Stimulated activated CD4-positive, alpha-beta T cell treated with anti-CD3 and anti-CD28 coated beads, TNF-alpha, amount 100 ng/mL, for 4 hours (primary cell): Measurements from ENCODE around the gene OR2A42.
"Not testable (repeated sequence)": the region's sequence is repeated elsewhere in the genome, so short reads cannot be mapped to it uniquely, and the experiment has no call there.

Experiments used
- DNase-seq, 3 experiments: peaks; one replicate each; pipeline ENCODE4 v3.0.0-alpha.2; 2020; ENCODE audit warnings: low read depth in 3 of 3

OR2A42 gene, protein sequence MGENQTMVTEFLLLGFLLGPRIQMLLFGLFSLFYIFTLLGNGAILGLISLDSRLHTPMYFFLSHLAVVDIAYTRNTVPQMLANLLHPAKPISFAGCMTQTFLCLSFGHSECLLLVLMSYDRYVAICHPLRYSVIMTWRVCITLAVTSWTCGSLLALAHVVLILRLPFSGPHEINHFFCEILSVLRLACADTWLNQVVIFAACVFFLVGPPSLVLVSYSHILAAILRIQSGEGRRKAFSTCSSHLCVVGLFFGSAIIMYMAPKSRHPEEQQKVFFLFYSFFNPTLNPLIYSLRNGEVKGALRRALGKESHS

DNA sequence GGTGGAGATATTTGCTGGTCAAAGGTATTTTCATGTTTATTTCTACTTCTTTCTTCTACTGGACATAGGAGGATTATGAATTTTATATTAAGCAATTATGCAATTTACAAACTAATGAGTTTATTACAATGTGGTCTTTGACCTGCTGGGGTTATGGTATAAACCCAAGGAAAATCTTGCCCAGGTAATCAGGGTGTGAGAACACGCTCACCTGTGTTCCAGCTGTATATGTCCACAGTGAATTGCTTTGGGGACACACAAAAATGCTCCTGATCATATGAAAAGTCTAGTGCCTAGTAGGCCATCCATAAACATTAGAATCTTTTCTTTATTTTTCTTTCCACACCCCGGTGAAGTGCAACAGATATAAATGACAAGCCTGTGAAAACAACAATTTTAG lies at the start of gene OR2A42:
Gene OR2A42 (minus strand): TSS at position 241 of the 400 bp plus-strand sequence. CDS start 6,762 bp downstream, outside the sequence.
- not testable (repeated sequence) for DNase-seq

DNA sequence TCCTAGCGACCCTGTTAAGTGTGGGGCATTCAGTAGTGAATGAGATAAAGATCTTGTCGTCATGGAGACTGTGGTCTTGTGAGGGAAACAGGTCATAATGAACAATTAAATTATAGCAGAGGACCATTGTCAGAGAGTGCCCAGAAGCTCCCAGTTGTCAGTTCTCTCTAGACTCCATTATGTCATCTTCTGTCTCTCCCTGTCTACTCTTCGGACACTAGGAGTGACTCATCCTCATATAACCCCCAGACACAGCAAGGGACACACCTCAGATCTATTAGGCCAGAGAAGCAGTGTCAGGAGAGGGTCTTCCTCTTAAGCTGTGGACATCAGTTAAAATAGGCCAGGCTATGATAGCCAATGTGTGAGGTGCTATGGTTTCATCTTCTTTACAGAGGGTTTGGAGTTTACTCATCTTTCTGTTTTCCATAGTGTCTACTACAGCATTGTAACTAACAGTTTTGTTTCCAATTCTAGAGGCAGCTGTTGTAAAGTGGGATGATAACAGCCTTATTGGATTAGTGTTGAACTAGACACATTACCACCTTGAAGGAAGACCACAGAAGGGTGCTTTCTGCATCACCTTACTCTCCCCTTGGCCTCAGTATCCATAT lies 47.9 kb upstream of the OR2A42 start:
- DNase-seq = not testable (repeated sequence)

DNA sequence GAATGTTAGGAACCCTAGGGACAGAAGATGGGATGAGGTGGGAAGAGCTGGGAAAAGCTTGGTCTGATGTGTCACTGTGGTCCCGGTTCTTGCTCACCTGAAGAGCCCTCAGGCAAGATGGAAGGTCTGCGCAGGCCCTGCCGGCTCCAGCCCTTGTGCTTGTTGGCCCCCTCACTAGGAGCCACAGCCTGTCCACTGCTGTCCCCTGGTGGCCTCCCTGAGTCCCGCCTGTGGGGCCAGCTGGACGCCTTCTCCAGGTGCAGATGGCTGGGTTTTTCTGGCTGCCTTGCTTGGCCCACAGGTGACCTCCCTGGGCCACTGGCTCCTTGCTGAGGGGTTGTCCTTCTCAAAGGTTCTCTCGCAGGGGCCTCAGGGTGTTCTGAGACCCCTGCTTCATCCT lies 44.3 kb upstream of the OR2A42 start:
- not testable (repeated sequence) for DNase-seq

DNA sequence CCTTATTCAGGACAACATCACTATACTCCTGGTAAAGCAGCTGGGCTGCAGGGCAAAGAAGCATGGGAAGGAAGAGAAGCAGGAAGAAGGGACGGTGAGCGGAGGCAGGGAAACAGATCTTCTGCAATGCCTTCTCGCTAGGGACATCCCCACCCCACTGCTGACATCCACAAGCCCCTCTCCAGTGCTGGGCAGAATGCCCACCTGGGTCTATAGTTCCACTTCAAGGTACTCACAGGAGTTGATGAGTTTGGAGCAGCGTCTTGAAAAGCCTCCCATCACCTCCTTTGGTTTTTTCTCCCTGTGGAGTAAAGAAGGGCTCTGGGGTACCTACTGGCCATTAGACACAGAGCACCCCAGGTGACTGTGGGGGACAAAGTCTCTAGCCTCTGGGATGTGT lies 43.1 kb upstream of the OR2A42 start:
- DNase-seq = not testable (repeated sequence)

DNA sequence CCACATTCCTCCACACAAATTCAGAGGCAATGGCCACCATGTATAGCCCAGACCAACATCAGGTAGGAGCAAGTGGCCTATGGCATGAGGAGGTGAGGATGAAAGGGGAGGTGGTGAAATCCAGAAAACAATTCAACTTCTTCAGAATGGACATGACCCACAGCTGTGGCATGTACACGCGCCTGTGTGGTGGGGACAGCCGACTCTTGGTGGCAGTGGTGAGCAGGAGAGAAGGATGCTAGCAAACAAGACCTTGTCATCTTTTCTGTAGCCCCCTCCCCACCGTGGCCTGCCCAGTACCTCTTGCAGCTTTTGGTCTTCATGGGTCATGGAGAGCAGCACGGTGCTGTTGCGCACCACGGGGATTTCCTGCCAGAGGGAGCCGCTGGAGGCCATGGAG lies 42.6 kb upstream of the OR2A42 start:
- DNase-seq = not testable (repeated sequence)

DNA sequence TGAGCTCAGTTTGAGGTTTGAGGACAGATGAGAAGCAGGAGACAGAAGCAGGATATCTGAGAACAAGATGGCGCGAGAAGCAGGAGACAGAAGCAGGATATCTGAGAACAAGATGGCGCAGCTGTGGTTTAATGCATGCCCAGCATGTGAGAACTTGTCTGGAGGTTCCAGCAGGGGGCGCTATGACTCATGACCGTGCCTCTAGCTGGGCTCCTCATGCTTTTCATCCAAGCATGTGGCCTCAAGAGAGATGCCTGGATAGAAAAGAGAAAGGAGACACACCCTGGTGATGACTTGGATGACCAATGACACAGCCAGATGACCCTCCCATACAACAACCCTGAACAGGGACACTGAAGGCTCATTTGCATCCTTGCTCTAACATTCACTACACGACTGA lies 40.6 kb upstream of the OR2A42 start:
- DNase-seq = not testable (repeated sequence)

DNA sequence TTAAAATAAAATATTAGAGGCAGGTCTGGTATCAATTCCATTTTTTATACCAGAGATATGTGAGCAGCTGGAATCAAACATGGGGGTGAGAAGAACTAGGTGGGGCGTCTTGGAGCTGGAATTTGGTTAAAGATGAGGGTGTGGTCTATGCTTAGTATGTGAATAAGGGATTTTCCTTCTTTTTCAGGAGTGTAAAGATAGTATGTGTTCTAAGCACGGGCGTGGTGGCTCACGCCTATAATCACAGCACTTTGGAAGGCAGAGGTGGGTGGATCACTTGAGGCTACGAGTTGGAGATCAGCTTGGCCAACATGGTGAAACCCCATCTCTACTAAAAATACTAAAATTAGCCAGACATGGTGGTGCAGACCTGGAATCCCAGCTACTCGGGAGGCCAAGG lies 35.9 kb upstream of the OR2A42 start:
- DNase-seq = not testable (repeated sequence)

DNA sequence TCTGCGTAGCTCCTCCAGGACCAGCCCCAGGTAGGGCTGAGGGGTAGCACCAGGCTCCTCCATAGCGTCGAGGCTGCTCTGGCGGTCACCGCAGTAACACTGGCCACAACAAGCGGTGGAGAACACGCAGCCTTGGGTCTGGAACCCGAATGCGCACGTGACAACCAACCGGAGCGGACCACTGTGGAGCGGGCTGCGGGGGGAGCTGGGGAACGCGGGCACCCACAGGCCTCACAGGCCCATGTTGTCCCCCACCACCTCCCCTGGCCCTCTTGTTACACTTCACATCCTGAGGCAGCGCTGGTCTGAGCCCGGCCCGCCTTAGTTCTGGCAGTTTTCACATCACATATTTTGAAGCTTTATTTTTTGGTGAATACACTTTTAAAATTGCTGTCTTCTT lies 29.8 kb upstream of the OR2A42 start, which contains the start of gene CTAGE8:
Gene CTAGE8 (minus strand): TSS at position 101 of the 400 bp plus-strand sequence. CDS start 38 bp downstream, at position 63.
- DNase-seq = not testable (repeated sequence)

DNA sequence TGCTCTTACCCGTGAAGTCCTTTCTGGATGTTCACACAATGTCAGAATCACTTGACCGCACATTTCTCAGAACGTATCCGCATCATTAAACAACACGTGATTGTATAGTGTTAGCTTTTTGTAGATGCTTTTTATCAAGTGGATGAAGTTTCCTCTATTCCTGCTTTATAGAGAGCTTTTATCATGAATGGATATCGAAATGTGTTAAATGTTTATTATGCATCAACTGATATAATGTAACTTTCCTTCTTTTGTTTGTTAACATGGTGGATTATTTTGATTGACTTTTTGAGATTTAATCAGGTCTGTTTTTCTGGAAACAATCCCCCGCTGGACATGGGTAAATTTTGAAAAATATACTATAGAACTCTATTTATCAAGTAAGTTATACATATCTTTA lies 25.3 kb upstream of the OR2A42 start, which contains the start of gene OR2A7:
Gene OR2A7 (minus strand): TSS at position 101 of the 400 bp plus-strand sequence. CDS start 5,164 bp downstream, outside the sequence.
- not testable (repeated sequence) for DNase-seq

DNA sequence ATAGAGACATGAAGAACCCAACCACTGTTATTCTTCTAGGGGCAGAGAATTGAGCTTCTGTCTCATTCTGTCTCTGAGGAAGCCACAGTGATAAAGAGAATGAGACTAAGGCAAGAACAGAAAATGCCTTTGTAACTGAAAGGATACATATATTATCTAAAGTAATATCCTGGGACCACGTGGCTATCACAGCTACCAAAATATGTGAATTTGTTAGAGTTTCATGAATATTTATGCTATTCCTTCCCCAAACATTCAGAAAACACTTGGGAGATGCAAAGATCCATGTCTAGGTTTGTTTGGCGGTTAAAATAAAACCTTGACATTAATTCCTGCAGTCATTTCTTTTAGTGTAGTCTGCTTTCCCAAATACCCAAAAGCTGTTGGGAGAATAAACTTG lies 22.7 kb upstream of the OR2A42 start:
- DNase-seq = not testable (repeated sequence)

DNA sequence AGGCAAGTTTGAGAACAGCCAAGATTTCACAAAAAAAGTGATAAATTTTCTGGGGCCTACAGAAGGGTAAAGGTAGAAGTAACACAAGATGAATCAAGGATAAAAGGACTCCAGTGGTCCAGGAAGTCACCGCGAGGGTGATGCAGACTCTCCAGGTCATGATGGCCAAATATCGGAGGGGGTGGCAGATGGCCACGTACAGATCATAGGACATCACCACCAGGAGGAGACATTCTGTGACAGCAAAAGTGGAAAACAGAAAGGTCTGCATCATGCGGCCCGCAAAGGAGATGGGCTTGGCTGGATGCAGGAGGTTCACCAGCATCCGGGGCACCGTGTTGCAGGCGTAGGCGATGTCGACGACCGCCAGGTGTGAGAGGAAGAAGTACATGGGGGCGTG lies 19.7 kb upstream of the OR2A42 start:
- DNase-seq = not testable (repeated sequence)

DNA sequence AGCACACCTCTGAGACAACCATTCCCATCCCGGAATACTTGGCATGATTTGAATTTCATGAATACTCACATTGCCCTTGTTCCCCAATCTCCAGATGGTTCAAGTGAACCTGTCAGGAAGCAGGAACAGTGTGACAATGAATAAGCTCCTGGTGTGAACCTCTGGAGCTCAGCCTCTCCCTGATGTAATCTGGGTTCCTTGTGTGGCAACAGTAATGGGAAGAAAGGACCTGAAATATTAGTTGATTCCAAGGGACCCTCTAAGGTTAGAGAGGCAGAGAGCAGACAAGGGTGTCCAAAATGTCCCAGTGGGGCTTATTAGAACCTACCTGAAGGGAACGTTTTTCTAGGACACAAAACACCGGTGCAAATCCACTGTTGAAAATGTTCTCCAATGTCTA lies 16.7 kb upstream of the OR2A42 start:
- DNase-seq = no peak

DNA sequence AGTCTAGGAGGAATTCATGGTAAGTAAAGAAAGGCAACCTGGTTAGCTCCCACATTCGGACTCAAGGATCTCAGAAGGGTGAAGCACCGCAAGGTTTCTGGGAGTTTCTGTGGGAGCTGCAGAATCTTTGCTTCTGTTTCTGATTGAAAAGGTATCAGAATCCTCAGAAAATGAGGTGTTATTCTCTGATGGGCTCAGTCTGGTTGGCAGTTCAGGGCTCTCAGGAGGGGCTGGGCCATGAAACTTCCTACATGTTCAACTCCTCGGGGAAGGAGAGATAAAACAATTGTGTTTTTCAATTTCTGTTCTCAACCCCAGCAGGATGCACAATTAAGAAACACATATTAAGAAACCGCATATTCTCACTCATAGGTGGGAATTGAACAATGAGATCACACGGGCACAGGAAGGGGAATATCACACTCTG lies 16.1 kb upstream of the OR2A42 start:
- DNase-seq = no peak

DNA sequence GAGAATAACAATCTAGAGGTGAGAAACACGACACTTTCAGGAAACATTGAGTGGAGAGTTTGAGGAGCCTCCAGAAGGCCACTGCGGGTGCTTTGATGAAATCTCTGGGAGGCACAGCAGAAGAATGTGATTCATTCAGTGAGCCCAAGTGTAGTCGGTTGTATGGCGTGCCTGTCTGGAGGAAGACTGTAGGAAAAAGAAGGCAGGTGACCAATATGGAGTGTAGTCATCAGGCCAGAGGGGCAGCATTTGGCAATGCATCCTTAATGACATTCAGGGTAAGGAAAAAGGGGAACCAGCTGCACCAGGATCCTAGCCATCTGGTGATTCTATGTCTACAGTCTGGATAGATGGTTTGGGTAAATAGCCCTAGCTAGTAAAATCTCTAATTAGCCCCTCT lies 12.9 kb upstream of the OR2A42 start:
- DNase-seq = not testable (repeated sequence)

DNA sequence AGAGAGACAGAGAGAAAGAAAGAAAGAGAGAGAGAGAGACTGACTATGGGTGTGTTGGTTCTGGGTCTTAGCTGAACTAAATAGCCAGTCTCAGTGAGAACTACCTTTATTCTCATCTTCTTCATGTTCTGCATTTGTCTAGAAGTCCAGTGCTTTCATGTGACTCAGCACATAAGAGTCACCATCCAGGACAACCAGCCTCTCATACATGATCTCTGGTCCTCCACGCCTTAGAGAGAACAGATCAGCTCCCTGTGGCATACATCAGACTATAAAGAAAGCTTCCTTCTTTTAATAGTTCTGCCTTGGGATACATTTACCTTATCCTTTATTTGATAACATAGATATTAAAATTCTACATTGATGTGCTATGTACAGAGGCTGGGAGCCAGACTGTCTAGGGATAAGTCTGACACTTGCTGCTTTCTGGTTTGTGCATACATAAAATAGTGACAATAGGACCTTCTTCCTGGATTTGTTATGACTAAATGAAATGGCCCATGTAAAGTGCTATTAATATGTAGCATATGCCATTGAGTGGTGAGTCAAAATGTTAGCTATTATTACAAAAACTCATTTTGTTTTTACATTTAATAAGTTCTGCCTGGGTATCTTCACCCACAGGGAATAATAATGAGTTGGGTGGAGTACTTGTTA lies 8.4 kb upstream of the OR2A42 start:
- DNase-seq = not testable (repeated sequence)

DNA sequence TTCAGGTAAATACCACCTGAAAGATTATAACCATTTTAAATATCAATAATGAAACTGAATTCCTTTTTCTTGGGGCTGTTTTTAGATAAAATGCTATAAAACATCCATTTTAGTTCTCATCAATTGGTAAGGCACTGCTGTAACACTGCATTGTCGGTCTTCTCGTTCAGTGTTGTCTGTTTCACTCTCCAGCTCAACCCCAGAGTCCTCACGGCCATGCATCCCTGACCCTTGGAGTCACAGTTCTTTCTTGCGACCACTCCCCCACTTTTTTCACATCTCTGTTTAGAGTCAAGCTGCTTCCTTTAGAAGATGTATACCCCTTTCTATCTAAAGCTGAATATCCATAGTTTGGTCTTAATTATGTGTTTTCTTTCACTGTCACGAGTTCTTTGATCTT lies 7.6 kb upstream of the OR2A42 start:
- not testable (repeated sequence) for DNase-seq

DNA sequence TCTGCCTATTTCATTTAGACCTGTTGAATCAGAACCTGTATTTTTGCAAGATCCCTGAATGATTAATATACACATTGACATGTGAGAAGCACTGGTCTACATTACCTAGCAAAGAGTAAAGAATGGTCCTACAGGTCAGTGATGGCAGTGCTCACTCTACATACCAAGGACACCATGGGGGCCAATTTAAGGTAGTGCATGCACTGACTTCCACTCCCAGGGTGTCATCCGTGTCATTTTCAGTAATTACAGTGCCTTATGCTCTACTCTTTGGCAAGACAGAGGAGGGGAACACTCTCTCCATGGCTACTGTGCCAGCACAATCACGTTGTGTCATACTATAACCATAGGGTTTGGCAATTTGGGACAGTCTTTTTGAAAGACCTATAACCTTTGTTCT lies 6.0 kb upstream of the OR2A42 start:
- not testable (repeated sequence) for DNase-seq

DNA sequence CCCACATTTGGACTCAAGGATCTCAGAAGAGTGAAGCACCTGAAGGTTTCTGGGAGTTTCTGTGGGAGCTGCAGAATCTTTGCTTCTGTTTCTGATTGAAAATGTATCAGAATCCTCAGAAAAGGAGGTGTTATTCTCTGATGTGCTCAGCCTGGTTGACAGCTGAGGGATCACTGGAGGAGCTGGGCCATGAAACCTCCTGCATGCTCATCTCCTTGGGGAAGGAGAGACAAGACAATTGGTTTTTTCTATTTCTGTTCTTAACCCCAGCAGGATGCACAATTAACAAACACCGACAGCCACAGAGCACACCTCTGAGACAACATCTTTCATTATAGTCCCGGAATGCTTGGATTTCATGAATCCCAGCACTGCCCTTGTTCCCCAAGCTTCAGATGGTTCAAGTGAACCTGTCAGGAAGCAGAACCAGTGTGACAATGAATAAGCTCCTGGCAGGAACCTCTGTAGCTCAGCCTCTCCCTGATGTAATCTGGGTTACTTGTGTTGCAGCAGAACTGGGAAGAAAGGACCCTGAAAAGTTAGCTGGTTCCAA lies 799 bp downstream of the OR2A42 start:
- DNase-seq = not testable (repeated sequence)

DNA sequence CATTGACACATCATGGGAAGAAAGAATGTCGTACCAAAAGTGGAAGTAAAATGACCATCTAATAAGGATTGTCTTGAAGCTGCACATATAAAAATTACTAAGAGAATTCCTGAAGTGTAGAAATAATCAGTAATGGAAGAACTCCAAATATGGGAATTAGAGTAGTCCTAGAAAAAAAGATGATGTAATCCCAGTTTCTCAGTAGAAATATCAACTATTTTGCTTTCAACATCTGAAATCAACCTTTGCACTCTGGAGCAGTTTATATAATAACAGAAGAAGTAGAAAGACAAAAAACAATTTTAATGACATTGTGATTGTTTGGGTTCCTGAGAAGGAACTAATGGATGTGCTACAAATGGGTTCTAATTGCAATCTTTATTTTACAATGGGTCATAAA lies 6.4 kb downstream of the OR2A42 start:
- DNase-seq = not testable (repeated sequence)

DNA sequence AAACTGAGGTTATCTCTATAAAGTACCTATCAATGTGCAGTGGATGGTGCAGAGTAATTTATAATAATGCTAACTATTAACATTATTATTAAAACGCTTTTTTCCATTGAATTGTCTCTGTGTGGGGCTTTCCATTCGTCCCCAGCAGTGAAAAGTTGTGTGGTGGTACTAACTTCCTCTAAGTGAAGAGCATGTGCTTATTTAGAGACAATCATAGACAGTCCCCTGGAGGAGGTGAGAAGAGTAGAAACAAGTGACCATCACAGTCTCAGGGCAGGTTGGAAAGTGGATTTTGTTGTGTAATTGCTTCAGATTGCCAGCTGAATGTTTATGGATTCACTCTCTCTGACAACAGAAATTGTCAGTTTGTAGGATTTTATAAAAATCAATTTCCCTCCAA lies 8.4 kb downstream of the OR2A42 start:
- not testable (repeated sequence) for DNase-seq

DNA sequence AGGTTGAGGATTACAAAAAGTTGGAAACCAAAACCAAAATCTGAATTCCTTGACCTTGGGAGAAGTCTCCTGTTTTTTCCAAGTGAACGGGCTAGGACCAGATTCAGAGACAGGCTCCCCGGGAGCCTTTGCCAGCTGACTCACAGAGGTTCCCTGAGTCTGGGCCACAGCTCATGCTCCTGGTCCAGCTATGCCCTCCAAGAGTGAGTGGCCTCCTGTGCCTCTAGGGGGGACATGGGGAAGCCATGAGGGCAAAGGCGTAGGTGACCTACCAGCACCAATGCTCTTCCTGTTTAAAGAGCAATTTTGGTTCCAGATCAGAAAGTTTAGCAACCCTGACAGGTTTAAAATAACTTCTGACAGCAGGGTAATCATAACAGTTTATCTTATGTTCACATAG lies 10.6 kb downstream of the OR2A42 start:
- not testable (repeated sequence) for DNase-seq

DNA sequence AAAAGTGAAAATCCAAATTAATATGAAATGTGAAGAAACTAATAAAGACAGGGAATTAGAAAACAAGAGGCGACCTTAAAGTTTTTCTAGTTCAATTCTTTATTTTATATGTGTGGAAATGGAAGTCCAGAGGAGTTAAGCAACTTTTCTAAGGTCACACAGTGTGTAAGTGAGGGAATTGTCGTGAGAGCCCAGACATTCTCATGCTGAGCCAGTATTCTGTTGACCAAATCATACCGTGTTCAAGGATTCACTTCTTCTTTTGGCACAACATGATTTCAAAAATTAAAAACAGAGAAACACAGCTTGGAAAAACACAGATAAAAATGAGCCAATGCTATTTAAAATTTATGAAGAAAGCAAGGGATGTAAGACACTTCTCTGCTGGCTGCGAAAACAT lies 12.5 kb downstream of the OR2A42 start:
- not testable (repeated sequence) for DNase-seq
